Measurements from ENCODE around the gene HPS4.
"Not testable (repeated sequence)": the region's sequence is repeated elsewhere in the genome, so short reads cannot be mapped to it uniquely, and the experiment has no call there.

The HPS4 gene

DNA sequence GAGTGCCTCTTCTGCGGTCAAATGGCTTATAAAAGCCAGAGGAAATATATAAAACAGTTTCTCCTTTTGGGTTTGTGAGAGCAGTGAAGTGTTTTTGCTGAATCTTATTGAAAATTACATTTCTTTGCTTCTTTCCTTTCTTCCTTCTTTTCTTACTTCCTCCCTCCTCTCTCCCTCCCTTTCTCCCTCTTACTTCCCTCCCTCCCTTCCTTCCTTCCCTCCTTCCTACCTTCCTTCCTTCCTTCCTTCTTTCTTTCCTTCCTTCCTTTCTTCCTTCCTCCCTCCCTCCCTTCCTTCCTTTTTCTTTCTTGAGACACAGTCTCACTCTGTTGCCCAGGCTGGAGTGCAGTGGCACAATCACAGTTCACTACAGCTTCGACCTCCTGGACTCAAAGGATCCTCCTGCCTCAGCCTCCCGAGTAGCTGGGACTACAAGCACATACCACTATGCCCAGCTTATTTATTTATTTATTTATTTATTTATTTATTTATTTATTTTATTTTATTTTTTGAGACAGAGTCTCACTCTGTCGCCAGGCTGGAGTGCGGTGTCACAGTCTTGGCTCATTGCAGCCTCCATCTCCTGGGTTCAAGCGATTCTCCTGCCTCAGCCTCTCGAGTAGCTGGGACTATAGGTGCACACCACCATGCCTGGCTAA lies 74.9 kb downstream of the HPS4 start:
- DNase-seq = not testable (repeated sequence)

DNA sequence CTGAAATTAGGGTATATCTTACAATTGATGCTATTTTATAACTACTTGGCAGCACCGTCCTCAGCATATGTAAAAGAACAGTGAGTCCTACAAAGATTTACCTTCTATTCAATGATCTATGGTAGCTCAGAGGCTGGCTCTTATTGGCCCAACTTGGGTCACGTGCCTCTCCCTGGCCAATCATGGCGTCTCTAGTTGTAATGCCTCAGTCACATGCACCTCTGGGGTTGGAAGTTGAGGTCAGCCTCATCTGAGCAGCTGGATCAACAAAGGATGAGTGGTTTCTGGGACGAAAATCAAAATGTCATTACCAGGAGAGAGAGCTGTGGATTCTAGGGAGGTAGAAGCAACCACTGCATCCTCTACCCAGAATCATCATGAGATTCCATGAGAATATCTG lies 77.5 kb downstream of the HPS4 start:
- DNase-seq = no peak

DNA sequence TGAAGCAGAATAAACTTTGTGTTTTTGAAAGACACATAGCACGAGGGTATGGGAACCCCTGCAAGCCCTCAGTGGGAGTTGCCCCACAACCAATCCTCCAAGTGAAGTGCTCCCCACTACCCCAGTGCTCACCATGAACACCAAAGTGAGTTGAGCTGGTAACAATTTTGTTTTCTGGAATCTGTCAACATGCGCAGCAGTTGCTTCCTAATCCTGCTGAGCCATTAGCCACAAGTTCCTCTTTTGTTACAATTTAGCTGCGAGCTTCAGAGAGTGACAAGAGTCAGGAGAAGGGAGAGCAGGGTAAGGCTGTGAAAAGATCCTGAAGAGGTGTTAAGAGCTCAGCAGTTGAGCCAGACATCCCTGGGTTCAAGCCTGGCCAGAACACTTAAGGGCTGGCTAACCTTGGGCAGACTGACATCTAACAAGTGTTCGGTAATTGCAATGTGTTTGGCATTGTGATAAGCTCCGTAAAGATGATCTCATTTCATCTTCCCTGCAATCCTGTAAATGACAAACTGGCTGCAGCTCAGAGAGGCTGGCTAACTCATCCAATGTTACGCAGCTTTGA lies 78.6 kb downstream of the HPS4 start:
- no peak for DNase-seq

DNA sequence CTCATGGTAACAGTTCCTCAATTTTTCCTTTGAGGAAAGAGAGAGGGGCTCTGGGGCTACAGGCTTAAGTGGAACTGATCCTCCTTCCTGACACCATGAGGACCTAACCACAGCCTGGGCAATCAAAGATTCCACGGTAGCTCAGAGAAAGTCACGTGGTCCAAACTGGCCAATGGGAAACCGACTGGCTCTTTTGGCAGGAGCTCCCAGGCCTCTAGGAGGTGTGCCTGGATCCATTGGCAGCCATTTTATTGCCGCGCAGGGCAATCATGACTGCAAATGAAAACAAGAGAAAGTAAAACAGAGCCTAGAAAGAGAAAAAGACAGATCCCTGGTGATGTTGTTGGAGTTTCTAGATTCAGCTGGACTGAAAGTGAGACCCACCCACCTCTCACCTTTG lies 81.9 kb downstream of the HPS4 start:
- no peak for DNase-seq

Data from activated CD4-positive, alpha-beta T cell treated with anti-CD3 and anti-CD28 coated beads, Interleukin-2, amount 50 U/mL, for 4 hours (primary cell).